A673 (cell line): Measurements from ENCODE around the gene TRPM2.

Source experiments
- EZH2 ChIP-seq: fragments of 200-600 bp; sonication (generic); IDR thresholded peaks from 2 replicates; pipeline ENCODE4 v1.6.1; 2017; ENCODE audit warnings: borderline replicate concordance, low read depth, mild to moderate bottlenecking, mixed read lengths, antibody characterized with exemption, low read length; ENCODE audit not compliant: poor library complexity, severe bottlenecking
- TF ChIP-seq, protein P1 (sequence below): fragments of 300-800, 200-600 bp; sonication (generic); conservative IDR thresholded peaks from 2 replicates; pipeline ENCODE4 v1.5.1; 2017; ENCODE audit warnings: low read depth, mild to moderate bottlenecking, antibody characterized with exemption, low read length, moderate library complexity, mixed read lengths

DNA sequence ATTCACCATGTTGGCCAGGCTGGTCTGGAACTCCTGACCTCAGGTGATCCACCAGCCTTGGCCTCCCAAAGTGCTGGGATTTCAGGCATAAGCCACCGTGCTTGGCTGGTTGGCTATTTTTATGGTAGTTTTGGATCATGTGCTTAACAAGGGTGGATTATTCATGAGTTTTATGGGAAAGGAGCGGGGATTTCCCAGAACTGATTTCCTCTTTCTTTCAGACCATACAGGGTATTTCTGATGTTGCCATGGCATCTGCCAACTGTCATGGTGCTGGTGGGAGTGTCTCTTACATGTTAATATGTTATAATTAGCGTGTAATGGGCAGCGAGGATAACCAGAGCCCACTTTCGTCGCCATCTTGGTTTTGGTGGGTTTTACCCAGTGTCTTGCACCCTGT is 3.2 kb downstream of the TRPM2 start:
- TF ChIP-seq, protein P1, sequence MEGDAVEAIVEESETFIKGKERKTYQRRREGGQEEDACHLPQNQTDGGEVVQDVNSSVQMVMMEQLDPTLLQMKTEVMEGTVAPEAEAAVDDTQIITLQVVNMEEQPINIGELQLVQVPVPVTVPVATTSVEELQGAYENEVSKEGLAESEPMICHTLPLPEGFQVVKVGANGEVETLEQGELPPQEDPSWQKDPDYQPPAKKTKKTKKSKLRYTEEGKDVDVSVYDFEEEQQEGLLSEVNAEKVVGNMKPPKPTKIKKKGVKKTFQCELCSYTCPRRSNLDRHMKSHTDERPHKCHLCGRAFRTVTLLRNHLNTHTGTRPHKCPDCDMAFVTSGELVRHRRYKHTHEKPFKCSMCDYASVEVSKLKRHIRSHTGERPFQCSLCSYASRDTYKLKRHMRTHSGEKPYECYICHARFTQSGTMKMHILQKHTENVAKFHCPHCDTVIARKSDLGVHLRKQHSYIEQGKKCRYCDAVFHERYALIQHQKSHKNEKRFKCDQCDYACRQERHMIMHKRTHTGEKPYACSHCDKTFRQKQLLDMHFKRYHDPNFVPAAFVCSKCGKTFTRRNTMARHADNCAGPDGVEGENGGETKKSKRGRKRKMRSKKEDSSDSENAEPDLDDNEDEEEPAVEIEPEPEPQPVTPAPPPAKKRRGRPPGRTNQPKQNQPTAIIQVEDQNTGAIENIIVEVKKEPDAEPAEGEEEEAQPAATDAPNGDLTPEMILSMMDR: no peak
- TF ChIP-seq EZH2: no peak
